Astrocyte of the spinal cord (primary cell): ENCODE results near the gene POLR2J.
"Not testable (repeated sequence)": the region's sequence is repeated elsewhere in the genome, so short reads cannot be mapped to it uniquely, and the experiment has no call there.

ENCODE experiments used
- DNase-seq: peaks from one replicate; pipeline ENCODE4 v3.0.0; 2011; ENCODE audit warnings: low read depth, low spot score
- H3K4me3 ChIP-seq: 2 replicates; pipeline ENCODE4 v1.5.1; 2011; ENCODE audit warnings: low read depth, mild to moderate bottlenecking, low read length, moderate library complexity
- CTCF ChIP-seq: IDR thresholded peaks from 2 replicates; pipeline ENCODE4 v1.5.1; 2012; ENCODE audit warnings: low read depth, mild to moderate bottlenecking, low read length, inconsistent platforms
- in situ Hi-C: cut with HindIII; loops from 2 replicates; pipeline ENCODE4 v1.10.0; 2017; ENCODE audit warnings: low sequenced_read_pairs

POLR2J gene

GRCh38 chr7:102505298-102506185 is 26.8 kb upstream of the POLR2J start:
- H3K4me3 ChIP-seq, DNase-seq, in situ Hi-C loops: not testable (repeated sequence)

GRCh38 chr7:102503141-102503540 is 24.4 kb upstream of the POLR2J start:
- DNase-seq, H3K4me3 ChIP-seq, in situ Hi-C loops: not testable (repeated sequence)

GRCh38 chr7:102498321-102498720 is 19.6 kb upstream of the POLR2J start:
- in situ Hi-C loops, DNase-seq, H3K4me3 ChIP-seq: not testable (repeated sequence)

GRCh38 chr7:102497308-102497707 is 18.6 kb upstream of the POLR2J start:
- in situ Hi-C loops: not testable (repeated sequence)

GRCh38 chr7:102496861-102497260 is 18.1 kb upstream of the POLR2J start:
- DNase-seq, in situ Hi-C loops, H3K4me3 ChIP-seq: not testable (repeated sequence)

More at GRCh38 chr7:102497308-102497707, 18.6 kb upstream of the POLR2J start:
- not testable (repeated sequence) for DNase-seq, H3K4me3 ChIP-seq

GRCh38 chr7:102494473-102495149 is 15.9 kb upstream of the POLR2J start:
- in situ Hi-C loops, DNase-seq, H3K4me3 ChIP-seq: not testable (repeated sequence)

- DNase-seq, H3K4me3 ChIP-seq, in situ Hi-C loops: not testable (repeated sequence)
Measured at GRCh38 chr7:102494026-102494425, 15.3 kb upstream of the POLR2J start.

- H3K4me3 ChIP-seq, DNase-seq, in situ Hi-C loops: not testable (repeated sequence)
Measured at GRCh38 chr7:102493220-102493935, 14.7 kb upstream of the POLR2J start.

GRCh38 chr7:102490529-102491075 is 11.9 kb upstream of the POLR2J start:
- H3K4me3 ChIP-seq, DNase-seq, in situ Hi-C loops: not testable (repeated sequence)

- H3K4me3 ChIP-seq, DNase-seq, in situ Hi-C loops: not testable (repeated sequence)
Measured at GRCh38 chr7:102484317-102484716, 5.6 kb upstream of the POLR2J start.

GRCh38 chr7:102481962-102482361 is 3.2 kb upstream of the POLR2J start:
- not testable (repeated sequence) for DNase-seq

GRCh38 chr7:102479982-102480637 is 1.4 kb upstream of the POLR2J start:
- peak; percentile 35 for TF ChIP-seq CTCF

More at GRCh38 chr7:102481962-102482361, 3.2 kb upstream of the POLR2J start:
- in situ Hi-C loops, H3K4me3 ChIP-seq: not testable (repeated sequence)

GRCh38 chr7:102479209-102479584 is 475 bp upstream of the POLR2J start:
- DNase-seq, in situ Hi-C loops, H3K4me3 ChIP-seq: not testable (repeated sequence)

More at GRCh38 chr7:102479982-102480637, 1.4 kb upstream of the POLR2J start:
- H3K4me3 ChIP-seq, DNase-seq, in situ Hi-C loops: not testable (repeated sequence)

GRCh38 chr7:102474736-102475435 is 3.8 kb downstream of the POLR2J start:
- in situ Hi-C loops, H3K4me3 ChIP-seq: not testable (repeated sequence)
- DNase-seq: peak; percentile 36

GRCh38 chr7:102474116-102474515 is 4.6 kb downstream of the POLR2J start:
- in situ Hi-C loops, H3K4me3 ChIP-seq: not testable (repeated sequence)

More at GRCh38 chr7:102474116-102474515, 4.6 kb downstream of the POLR2J start:
- not testable (repeated sequence) for DNase-seq
